ENCODE data around the gene ANKRD20A1. TPM values are rescaled to one million over a fixed set of nuclear protein-coding genes. Genes with fewer than 3 reads are reported as not detected.
"Not testable (repeated sequence)": the region's sequence is repeated elsewhere in the genome, so short reads cannot be mapped to it uniquely, and the experiment has no call there.

The ANKRD20A1 gene
- 1 to 10 TPM; 1.8 to 9.6 TPM for total RNA-seq

DNA sequence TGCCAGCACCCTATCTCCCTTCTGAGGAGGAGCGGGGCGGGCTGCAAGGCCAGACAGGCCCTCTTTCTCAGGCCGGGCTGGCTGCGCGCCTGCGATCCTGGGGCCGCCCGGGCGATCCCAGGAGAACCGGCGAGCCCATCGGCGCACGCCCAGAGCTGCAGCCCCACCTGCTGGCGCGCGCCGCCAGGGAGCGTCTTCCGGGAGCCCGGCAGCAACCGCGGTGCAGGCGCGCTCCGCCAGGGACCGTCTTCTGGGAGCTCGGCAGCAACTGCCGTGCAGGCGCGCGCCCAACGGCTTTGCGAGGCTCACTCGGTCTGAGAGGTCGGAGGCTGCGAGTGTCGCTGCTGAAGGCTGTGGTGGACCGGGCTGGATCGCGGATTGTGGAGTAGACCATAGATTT is at the start of gene ANKRD20A1:
TSS of gene ANKRD20A1 (plus strand) at position 61 of the 400 bp plus-strand sequence. CDS start 496 bp downstream, outside the sequence.
- not testable (repeated sequence) for H3K27ac Mint-ChIP-seq; H3K36me3 Mint-ChIP-seq (ENCODE audit: low read depth); H3K9me3 Mint-ChIP-seq; H3K27me3 Mint-ChIP-seq; H3K4me1 Mint-ChIP-seq; ATAC-seq (replicated peaks); H3K4me3 Mint-ChIP-seq

GRCh38 chr9:67832088-67832487 is 26.6 kb upstream of the ANKRD20A1 start:
- H3K9me3 Mint-ChIP-seq; H3K27me3 Mint-ChIP-seq; H3K4me3 Mint-ChIP-seq; H3K27ac Mint-ChIP-seq; ATAC-seq (replicated peaks); H3K36me3 Mint-ChIP-seq (ENCODE audit: low read depth); H3K4me1 Mint-ChIP-seq: not testable (repeated sequence)

Measured in activated T-helper 17 cell treated with anti-CD3 and anti-CD28 coated beads, Interleukin-2, amount 50 U/mL, for 72 hours (primary cell).